ENCODE data around the gene LAMA2. TPM values are rescaled to one million over a fixed set of nuclear protein-coding genes. Genes with fewer than 3 reads are reported as not detected.

Gene LAMA2
- polyA plus RNA-seq, 1 donor from 2014 or later = 2.5 TPM

GRCh38 chr6:129517288-129517687 lies 634.4 kb downstream of the LAMA2 start:
- TF ChIP-seq RAD21 (conservative IDR thresholded peaks at IDR 0.05) (no peak), EP300 (conservative IDR thresholded peaks at IDR 0.05; ENCODE audit: poor library complexity, severe bottlenecking) (no peak), EZH2 (IDR thresholded peaks at IDR 0.05; ENCODE audit: borderline replicate concordance, insufficient read depth, low read length, poor library complexity, severe bottlenecking) (no peak), CTCF (IDR thresholded peaks at IDR 0.05; ENCODE audit: poor library complexity, severe bottlenecking) (no peak), SMC3 (conservative IDR thresholded peaks at IDR 0.05; ENCODE audit: poor library complexity) (no peak), TAF1 (IDR thresholded peaks at IDR 0.05; ENCODE audit: low read depth) (no peak), MXI1 (conservative IDR thresholded peaks at IDR 0.05; ENCODE audit: poor library complexity, severe bottlenecking) (no peak), REST (IDR thresholded peaks at IDR 0.05; ENCODE audit: borderline replicate concordance) (no peak), POLR2AphosphoS5 (IDR thresholded peaks at IDR 0.05) (no peak)
- Histone ChIP-seq H3K9me3 (ENCODE audit: low read length) (no peaks in the 10 kb centered on the region), H3K9me2 (ENCODE audit: insufficient read depth, low read length) (no peaks in the 10 kb centered on the region), H3K27me3 (ENCODE audit: insufficient read depth, low read depth, low read length) (no peaks in the 10 kb centered on the region), H3K4me3 (ENCODE audit: low read length) (no peak overlapping the region), H3K79me2 (replicated peaks; ENCODE audit: insufficient read depth, low read length) (no peaks in the 10 kb centered on the region), H3K36me3 (ENCODE audit: insufficient read depth, low read length) (no peaks in the 10 kb centered on the region), H3K4me2 (ENCODE audit: low read length) (no peak overlapping the region), H2AFZ (ENCODE audit: low read depth, low read length) (no peak overlapping the region), H3F3A (ENCODE audit: insufficient read depth, low read length, poor library complexity, severe bottlenecking) (no peaks in the 10 kb centered on the region), H3K27ac (ENCODE audit: low read length) (no peak overlapping the region), H4K20me1 (ENCODE audit: insufficient read depth) (no peaks in the 10 kb centered on the region), H3K9ac (ENCODE audit: low read length) (no peak overlapping the region)

GRCh38 chr6:129519750-129520149 lies 636.8 kb downstream of the LAMA2 start:
- Histone ChIP-seq H3K4me2 (ENCODE audit: low read length) (no peak overlapping the region), H3K27me3 (ENCODE audit: insufficient read depth, low read depth, low read length) (no peaks in the 10 kb centered on the region), H3K36me3 (ENCODE audit: insufficient read depth, low read length) (no peaks in the 10 kb centered on the region), H4K20me1 (ENCODE audit: insufficient read depth) (no peaks in the 10 kb centered on the region), H3K4me3 (ENCODE audit: low read length) (no peak overlapping the region), H2AFZ (ENCODE audit: low read depth, low read length) (no peak overlapping the region), H3K27ac (ENCODE audit: low read length) (no peak overlapping the region), H3K9me3 (ENCODE audit: low read length) (no peaks in the 10 kb centered on the region), H3K9me2 (ENCODE audit: insufficient read depth, low read length) (no peaks in the 10 kb centered on the region), H3K79me2 (replicated peaks; ENCODE audit: insufficient read depth, low read length) (no peaks in the 10 kb centered on the region), H3K9ac (ENCODE audit: low read length) (no peak overlapping the region), H3F3A (ENCODE audit: insufficient read depth, low read length, poor library complexity, severe bottlenecking) (no peaks in the 10 kb centered on the region)
- no peak for TF ChIP-seq SMC3 (conservative IDR thresholded peaks at IDR 0.05; ENCODE audit: poor library complexity)

- Histone ChIP-seq H3K27ac (ENCODE audit: low read length) (no peak overlapping the region), H3K4me2 (ENCODE audit: low read length) (no peak overlapping the region), H4K20me1 (ENCODE audit: insufficient read depth) (no peaks in the 10 kb centered on the region), H3K36me3 (ENCODE audit: insufficient read depth, low read length) (no peaks in the 10 kb centered on the region), H3K4me3 (ENCODE audit: low read length) (no peak overlapping the region), H3K9ac (ENCODE audit: low read length) (no peak overlapping the region), H3F3A (ENCODE audit: insufficient read depth, low read length, poor library complexity, severe bottlenecking) (no peaks in the 10 kb centered on the region), H3K9me3 (ENCODE audit: low read length) (no peaks in the 10 kb centered on the region), H3K27me3 (ENCODE audit: insufficient read depth, low read depth, low read length) (no peaks in the 10 kb centered on the region), H2AFZ (ENCODE audit: low read depth, low read length) (no peak overlapping the region), H3K79me2 (replicated peaks; ENCODE audit: insufficient read depth, low read length) (no peaks in the 10 kb centered on the region), H3K9me2 (ENCODE audit: insufficient read depth, low read length) (no peaks in the 10 kb centered on the region)
- TF ChIP-seq TAF1 (IDR thresholded peaks at IDR 0.05; ENCODE audit: low read depth) (no peak), RAD21 (conservative IDR thresholded peaks at IDR 0.05) (no peak), MXI1 (conservative IDR thresholded peaks at IDR 0.05; ENCODE audit: poor library complexity, severe bottlenecking) (no peak), SMC3 (conservative IDR thresholded peaks at IDR 0.05; ENCODE audit: poor library complexity) (no peak), EP300 (conservative IDR thresholded peaks at IDR 0.05; ENCODE audit: poor library complexity, severe bottlenecking) (no peak), CTCF (IDR thresholded peaks at IDR 0.05; ENCODE audit: poor library complexity, severe bottlenecking) (no peak), REST (IDR thresholded peaks at IDR 0.05; ENCODE audit: borderline replicate concordance) (no peak), EZH2 (IDR thresholded peaks at IDR 0.05; ENCODE audit: borderline replicate concordance, insufficient read depth, low read length, poor library complexity, severe bottlenecking) (no peak), POLR2AphosphoS5 (IDR thresholded peaks at IDR 0.05) (no peak)
Observed at GRCh38 chr6:129521946-129522345, 639.0 kb downstream of the LAMA2 start.
